Activated CD8-positive, alpha-beta memory T cell treated with anti-CD3 and anti-CD28 coated beads, Interleukin-2, amount 50 U/mL, for 4 hours (primary cell): Measurements from ENCODE around the gene SRRM3.
"Not testable (repeated sequence)": the region's sequence is repeated elsewhere in the genome, so short reads cannot be mapped to it uniquely, and the experiment has no call there.

Source experiments
- DNase-seq: peaks from one replicate; pipeline ENCODE4 v3.0.0-alpha.2; 2020

Gene SRRM3

DNA sequence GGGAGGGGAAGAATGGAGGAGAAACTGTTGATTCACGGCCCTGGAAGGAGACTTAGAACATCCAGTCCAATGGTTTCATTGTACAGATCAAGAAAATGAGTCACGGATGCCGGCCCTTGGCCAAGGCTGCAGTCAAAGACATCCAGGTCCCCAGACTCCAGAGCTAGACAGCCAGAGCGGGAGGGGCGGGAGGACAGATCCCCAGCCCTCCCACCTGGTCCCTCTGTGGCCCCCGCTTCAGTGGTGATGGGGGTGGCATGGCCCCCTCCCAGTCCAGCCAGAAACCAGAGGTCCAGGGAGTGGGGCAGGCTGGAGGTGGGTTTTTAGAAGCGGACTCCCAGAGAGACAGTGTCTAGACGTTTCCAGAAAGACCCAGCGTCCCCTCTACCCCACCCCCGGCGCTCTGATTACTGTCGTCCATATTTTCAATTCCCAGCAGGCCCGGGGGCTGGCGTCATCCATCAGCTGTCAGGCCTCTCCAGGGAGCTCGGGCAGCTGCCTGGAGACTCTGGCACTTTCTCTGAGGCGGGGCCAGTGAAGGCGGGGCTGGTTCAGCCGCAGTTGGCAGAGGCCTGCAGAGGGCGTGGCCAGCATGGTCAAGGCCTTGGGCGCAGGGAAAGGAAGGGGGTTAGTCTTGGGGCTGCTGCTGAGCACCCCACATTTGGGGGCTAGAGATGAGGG, 92.8 kb downstream of the SRRM3 start:
- no peak for DNase-seq

DNA sequence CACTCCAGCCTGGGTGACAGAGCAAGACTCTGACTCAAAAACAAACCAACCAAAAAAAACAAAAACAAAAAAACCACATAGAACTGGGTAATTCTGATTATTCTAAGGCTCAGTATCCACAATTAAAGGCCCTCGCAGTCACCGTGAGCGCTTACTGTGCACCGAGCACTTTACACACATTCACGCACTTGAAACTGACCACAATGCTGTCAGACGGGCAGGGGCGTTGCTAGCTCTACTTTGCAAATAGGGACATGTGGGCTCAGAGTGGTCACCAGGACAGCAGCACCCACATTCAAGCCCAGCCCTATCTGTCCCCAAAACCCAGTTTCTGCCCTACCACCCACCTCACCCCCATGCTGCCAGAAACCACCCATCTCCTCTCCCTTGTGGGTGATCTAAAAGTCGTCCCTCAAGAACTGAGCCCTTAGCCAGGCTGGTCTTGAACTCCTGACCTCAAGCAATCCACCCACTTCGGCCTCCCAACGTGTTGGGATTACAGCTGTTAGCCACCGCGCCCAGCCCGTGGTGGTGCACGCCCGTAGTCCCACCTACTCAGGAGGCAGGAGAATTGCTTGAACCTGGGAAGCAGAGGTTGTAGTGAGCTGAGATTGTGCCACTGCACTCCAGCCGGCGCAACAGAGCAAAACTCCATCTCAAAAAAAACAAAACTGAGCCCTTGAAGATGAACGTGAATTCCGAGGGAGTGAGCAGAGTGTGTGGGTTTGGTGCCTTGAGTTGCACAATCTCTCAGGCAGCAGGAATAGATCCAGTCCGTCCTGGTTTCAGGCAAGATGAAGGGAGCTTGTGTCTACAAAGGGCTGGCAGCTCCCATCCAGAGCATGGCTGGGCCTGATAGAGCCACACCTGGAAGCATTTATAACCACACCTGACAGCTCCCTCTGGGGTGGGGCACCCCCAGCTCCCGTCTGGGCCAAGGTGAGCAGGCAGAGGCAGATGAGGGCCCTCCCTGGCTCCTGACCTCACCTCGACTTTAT, 95.3 kb downstream of the SRRM3 start:
- DNase-seq: no peak

DNA sequence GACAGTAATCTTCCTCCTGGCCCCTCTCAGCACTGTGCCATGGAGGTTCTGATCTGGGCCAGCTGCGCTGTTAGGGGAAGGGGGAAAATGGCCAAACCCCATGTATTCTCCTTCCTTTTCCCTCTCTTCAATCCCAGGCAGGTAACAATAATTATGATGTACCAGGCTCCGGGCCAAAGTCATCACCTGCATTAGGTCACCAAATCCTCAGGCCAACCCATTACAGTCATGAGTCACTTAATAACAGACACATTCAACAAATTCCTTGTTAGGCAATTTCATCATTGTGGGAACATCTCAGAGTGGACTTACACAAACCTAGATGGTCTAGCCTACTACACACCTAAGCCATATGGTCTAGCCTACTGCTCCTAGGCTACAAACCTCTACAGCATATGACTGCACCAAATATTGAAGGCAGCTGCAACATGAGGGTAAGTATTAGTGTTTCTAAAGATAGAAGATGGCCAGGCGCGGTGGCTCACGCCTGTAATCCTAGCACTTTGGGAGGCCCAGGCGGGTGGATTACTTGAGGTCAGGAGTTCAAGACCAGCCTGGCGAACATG, 98.6 kb downstream of the SRRM3 start:
- DNase-seq: no peak

DNA sequence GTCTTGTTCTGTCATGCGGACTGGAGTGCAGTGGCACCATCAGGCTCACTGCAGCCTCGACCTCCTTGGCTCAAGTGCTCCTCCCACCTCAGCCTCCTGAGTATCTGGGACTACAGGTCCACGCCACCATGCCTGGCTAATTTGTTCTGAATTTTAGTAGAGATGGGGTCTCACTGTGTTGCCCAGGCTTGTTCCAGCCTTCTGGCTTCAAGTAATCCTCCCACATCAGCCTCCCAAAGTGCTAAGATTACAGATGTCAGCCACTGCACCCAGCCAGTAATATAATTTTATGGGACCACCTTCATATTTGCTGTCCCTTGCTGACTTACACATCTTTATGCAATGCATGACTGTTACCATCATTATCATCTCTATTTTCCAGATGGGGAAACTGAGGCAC, 99.3 kb downstream of the SRRM3 start:
- DNase-seq: no peak

DNA sequence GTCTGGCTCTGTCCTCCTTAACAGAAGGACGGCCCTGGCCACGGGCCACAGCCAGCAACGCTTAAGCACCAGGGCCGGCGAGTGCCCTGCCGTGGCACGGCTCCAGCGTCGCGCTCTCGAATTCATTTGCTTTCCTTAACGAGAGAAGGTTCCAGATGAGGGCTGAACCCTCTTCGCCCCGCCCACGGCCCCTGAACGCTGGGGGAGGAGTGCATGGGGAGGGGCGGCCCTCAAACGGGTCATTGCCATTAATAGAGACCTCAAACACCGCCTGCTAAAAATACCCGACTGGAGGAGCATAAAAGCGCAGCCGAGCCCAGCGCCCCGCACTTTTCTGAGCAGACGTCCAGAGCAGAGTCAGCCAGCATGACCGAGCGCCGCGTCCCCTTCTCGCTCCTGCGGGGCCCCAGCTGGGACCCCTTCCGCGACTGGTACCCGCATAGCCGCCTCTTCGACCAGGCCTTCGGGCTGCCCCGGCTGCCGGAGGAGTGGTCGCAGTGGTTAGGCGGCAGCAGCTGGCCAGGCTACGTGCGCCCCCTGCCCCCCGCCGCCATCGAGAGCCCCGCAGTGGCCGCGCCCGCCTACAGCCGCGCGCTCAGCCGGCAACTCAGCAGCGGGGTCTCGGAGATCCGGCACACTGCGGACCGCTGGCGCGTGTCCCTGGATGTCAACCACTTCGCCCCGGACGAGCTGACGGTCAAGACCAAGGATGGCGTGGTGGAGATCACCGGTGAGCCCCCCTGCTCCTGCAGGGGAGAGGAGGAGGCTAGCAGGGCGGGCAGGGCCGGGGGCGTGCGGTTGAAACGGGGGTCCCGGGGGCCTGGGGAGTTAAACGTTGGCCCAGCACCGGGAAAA, 100.9 kb downstream of the SRRM3 start, which contains the start of gene HSPB1:
Gene HSPB1, plus strand, starts transcription at position 327 of the 855 bp plus-strand sequence. Its CDS starts 40 bp downstream, at position 367.
- peak; percentile 64 for DNase-seq

DNA sequence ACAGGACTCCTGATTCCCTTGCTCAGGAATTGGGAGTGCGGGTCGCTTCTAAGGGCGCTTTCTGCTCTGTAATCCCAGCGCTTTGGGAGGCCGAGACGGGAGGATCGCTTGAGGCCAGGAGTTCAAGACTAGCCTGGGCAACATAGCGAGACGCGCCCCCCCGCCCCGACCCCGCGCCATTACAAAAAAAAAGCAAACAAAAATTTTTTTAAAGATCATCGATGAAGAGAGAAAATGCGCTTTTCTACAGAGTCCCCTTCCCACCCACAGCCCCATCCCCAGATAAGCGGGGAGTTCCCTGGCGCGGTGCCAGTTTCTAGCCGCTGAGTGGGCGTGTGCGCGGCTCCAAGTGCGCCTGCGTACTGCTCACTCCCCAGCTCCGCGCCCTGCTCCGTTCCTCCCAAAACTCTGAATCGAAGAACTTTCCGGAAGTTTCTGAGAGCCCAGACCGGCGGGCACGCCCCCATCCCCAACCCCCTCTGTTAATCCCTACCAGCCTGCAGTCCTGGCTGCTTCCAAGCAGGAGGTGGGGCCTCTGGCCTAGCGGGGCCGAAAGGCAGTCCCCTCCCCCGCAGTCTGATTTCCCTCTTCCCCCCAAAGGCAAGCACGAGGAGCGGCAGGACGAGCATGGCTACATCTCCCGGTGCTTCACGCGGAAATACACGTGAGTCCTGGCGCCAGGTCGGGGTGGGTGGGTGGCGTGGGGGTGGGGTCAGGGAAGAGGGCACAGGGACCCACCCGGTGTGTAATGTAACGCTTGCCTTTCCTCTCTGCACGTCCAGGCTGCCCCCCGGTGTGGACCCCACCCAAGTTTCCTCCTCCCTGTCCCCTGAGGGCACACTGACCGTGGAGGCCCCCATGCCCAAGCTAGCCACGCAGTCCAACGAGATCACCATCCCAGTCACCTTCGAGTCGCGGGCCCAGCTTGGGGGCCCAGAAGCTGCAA, 101.8 kb downstream of the SRRM3 start:
- peak; percentile 79 for DNase-seq

DNA sequence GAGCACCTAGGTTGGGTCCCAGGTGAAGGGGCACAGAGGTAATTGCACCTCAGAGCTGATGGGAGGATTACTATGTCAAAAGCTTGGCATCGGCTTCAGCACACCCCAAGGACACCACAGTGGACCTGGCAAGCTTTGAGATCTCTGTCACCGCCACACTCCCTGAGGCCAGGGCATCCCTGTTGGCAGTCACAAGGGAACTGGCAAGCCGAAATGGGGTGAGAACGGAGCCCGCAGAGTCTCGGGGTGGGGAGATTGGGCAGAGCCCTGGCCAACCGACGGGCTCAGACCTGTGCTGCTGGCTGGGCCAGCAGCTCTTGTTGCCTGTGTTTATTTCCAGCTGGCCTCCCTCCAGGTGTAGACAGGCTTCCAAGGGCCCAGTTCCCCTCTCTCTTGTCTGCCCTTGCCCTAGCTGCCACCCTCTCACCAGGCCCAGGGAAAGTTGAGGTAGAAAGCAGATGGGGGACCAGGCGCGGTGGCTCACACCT, 103.2 kb downstream of the SRRM3 start:
- DNase-seq: no peak

DNA sequence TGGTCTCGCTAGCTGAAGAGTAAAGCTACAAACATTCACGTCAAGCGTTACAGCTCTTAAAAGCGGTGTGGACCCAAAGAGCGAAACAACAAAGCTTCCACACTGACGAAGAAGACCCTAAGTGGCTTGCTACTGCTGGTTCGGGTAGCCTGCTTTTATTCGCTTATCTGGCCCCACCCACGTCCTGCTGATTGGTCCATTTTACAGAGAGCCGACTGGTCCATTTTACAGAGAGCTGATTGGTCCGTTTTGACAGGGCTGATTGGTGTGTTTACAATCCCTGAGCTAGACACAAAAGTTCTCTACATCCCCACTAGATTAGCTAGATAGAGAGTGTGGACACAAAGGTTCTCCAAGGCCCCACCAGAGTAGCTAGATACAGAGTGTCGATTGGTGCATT, 107.2 kb downstream of the SRRM3 start:
- not testable (repeated sequence) for DNase-seq

DNA sequence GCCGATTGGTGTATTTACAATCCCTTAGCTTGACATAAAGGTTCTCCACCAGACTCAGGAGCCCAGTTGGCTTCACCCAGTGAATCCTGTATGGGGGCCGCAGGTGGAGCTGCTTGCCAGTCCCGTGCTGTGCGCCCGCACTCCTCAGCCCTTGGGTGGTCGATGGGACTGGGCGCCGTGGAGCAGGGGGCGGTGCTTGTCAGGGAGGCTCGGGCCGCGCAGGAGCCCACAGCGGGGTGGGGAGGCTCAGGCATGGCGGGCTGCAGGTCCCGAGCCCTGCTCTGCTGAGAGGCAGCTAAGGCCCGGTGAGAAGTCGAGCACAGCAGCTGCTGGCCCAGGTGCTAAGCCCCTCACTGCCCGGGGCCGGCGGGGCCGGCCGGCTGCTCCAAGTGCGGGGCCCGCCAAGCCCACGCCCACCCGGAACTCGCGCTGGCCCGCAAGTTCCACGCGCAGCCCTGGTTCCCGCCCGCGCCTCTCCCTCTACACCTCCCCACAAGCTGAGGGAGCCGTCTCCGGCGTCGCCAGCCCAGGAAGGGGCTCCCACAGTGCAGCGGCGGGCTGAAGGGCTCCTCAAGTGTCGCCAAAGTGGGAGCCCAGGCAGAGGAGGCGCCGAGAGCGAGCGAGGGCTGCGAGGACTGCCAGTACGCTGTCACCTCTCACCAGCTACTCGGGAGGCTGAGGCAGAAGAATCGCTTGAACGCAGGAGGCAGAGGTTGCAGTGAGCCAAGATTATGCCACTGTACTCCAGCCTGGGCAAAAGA, 107.8 kb downstream of the SRRM3 start:
- DNase-seq: not testable (repeated sequence)

DNA sequence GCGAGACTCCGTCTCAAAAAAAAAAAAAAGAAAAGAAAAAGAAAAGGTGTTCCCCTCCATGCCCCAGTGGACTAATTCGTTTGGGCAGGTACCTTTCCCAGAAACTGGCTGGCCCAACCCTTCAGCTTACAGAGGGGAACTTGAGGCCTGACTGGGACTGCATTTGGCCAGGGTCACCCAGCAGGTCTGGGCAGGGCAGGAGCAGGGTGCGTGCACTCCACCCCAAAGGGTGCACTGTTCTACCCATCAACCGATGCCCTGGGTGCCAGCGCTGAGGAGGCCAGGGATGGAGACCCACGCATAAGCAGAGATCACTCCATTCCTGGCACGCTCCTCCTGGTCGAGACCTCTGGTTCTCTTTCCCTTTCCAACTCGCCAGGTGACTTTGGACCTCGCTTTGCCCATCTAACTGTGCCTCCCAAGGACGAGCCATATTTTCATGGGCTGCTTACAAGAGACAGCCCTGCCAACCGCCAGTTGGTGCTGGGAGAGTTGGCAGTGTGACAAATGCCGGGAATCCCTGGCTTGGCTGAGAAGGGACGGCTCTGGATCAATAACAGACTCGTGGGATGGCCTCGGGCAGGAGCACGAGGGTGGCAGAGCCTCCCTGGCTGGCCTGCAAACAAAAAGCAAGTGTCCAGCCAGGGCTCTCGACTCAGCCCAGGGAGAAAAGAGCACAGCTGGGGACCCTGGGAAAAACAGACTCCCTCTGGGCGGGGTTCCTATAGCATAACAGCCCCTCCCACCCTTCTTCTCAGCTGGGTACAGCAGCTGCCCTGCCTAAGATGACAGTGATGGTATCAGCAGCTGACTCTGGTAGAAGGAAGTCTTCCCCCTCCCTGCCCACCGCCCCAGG, 108.6 kb downstream of the SRRM3 start:
- no peak for DNase-seq

DNA sequence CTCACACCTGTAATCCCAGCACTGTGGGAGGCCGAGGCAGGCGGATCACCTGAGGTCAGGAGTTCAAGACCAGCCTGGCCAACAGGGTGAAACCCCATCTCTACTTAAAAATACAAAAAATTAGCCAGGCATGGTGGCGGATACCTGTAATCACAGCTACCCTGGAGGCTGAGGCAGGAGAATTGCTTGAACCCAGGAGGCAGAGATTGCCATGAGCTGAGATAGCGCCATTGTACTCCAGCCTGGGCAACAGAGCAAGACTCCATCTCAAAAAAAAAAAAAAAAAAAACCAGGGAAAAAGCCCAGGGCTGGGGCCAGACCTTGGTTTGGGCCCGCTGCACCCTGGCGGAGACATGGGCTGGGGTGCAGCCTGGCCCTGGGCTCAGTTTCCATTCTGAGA, 110.1 kb downstream of the SRRM3 start:
- not testable (repeated sequence) for DNase-seq

DNA sequence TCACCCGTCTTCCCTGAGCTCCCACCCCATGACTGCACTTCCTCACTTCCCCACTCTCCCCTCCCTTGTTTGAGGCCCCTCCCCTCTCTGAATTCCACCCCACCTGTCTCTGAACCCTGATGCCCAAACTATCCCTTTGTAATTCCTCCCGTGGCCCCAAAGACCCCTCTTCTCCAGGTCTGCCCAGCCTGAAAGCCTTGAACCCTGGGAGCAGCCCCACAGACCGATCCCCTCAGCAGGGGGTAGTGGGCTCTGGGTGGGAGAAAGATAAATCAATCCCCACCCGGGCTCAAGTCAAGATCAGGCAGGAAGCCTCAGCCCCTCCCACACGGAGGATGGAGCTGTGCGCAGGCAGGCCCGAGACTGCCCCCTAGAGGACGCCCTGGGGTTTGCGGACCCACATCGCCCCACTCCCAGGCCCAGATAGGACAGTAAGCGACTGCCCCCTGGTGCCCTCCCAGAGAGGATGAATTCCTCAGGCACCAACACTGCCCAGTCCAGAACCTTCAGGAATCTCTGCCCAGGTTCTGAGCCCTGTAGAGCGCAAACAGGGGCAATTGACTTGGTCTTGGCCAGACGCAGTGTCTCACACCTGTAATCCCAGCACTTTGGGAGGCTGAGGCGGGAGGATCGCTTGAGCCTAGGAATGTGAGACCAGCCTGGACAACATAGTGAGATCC, 112.5 kb downstream of the SRRM3 start:
- DNase-seq: peak; percentile 98

DNA sequence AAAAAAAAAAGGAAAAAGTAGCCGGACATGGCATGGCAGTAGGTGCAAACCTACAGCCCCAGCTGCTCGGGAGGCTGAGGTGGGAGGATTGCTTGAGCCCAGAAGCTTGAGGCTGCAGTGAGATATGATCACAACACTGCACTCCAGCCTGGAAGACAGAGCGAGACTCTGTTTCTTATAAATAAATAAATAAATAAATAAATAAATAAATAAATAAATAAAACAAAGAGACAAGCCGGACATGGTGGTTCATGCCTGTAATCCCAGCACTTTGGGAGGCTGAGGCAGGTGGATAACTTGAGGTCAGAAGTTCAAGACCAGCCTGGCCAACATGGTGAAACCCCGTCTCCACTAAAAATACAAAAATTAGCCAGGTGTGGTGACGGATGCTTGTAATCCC, 113.0 kb downstream of the SRRM3 start:
- not testable (repeated sequence) for DNase-seq

DNA sequence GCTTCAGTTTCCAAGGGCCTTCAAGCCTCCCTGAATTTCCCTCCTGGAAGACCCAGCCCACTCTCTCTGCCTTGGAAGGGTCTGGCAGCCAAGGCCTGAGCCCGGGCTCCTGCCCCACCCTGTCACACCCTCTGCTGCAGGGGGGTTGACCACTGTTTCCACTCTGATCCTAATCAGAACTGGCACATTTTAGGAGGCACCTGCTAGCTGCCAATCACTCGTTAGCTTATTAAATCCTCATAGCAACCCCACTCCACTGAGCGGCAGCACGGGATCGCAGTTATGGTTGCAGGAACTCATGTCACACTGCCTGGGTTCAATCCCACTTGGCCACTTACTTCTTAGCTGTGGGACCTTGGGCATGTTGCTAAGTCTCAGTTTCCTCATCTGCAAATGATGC, 113.7 kb downstream of the SRRM3 start:
- no peak for DNase-seq

DNA sequence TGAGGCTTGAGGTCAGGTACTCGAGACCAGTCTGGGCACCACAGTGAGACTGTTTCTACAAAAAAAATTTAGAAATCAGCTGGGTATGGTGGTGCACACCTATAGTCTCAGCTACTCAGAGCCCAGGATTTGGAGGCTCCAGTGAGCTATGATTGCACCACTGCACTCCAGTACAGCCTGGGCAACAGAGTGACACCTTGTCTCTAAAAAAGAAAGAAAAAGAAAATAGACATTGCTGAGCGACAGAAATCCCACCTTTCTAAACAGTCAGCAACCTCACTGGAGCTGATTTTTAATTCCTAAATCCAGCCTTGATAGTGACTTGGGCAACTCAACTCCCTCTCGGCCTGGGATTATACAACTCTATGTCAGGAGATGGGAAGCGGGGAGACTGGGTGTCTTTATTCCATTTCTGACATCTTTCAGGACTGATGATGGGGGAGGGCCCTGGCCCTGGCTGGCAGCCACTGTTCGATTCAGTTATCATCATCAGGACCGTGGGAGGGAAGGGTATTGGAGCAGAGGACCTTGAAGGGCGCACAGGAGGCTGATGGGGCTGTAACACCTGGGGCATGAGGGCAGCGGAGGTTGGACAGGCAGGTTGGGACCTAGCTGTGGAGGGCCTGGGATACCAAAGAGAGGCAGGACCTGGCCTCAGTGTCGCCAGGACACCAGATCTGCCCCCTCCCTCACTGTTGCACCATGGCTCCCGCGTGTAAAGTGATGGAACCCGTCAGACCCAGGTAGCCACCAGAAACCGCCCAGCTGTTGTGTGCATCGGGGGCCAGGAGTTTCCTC, 115.5 kb downstream of the SRRM3 start:
- no peak for DNase-seq

DNA sequence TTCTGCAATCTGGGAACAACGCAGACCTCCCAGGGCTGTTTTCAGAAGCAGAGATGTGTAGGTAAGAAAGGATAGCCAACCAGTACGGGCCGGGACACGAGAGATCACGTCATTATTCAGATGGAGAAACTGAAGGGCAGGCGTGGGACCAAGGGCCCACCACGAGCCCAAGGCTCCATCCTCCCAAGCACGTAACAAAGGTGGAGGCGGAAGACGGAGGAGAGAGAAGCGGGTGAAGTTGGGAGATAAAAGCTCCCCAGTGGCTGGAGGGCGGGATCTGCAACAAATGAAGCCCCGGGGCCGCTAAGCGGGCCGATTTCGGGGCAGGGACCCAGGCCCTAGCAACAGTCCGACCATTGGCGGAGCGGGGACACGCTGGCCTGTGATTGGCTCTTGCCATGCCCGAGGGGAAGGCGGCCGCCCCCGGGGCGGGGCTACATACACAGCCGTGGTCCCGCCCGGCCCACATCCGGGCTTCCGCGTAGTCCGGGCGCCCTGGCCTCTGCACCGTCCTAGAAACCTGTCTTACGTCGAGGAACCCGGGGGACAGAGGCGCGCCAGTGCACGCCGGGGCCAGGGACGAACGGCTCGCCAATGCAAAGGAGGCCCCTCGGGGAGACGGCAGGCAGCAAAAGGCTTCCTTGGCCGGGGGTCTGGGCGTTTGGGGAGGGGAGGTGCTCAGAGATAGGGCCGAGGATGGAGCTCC, 116.2 kb downstream of the SRRM3 start:
- peak; percentile 94 for DNase-seq
